SH-SY5Y (cell line): ENCODE data around the gene KRT31.

ENCODE experiments used
- GATA2 ChIP-seq: IDR thresholded peaks from 2 replicates; pipeline ENCODE4 v1.6.1; 2011; ENCODE audit warnings: mild to moderate bottlenecking, low read depth, low read length
- GATA3 ChIP-seq: IDR thresholded peaks from 2 replicates; pipeline ENCODE4 v1.6.1; 2011; ENCODE audit warnings: low read depth, mild to moderate bottlenecking, low read length, moderate library complexity

GRCh38 chr17:41382394-41382793 is 15.0 kb downstream of the KRT31 start:
- TF ChIP-seq GATA2 (no peak), GATA3 (no peak)
